Measurements from ENCODE around the gene PM20D1.
"Not testable (repeated sequence)": the region's sequence is repeated elsewhere in the genome, so short reads cannot be mapped to it uniquely, and the experiment has no call there.

PM20D1 gene, protein sequence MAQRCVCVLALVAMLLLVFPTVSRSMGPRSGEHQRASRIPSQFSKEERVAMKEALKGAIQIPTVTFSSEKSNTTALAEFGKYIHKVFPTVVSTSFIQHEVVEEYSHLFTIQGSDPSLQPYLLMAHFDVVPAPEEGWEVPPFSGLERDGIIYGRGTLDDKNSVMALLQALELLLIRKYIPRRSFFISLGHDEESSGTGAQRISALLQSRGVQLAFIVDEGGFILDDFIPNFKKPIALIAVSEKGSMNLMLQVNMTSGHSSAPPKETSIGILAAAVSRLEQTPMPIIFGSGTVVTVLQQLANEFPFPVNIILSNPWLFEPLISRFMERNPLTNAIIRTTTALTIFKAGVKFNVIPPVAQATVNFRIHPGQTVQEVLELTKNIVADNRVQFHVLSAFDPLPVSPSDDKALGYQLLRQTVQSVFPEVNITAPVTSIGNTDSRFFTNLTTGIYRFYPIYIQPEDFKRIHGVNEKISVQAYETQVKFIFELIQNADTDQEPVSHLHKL

DNA sequence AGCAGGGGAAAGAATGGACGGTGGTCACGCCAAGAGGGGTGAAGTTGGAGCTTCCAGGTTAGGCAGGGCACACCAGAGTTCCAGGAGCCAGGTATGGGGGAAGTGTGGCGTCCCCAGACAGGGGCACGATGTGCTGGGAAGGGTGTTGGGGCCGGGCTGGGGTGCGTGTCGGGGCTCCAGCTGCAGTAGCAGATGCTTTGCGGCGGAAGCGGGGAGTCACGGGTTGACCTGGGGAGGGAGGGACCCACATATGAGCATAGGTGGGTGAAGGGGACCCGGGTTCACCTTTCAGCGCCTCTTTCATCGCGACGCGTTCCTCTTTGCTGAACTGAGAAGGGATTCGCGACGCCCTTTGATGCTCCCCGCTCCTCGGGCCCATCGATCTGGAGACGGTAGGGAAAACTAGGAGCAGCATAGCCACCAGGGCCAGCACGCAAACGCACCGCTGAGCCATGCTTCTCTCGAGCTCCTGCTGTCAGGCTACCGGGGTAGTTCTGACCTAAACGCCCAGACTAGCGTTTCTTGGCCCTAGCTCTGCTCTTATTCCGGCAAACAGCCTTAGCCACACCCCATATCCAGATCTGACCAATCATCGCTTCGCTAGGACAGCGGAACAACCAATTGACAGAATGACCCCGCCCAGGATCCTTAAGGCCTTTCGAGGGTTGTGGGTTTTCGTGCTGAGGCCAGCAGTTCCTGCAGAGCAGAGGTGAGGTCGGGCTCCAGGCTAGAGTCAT lies at the start of gene PM20D1:
Gene PM20D1 (minus strand): TSS at position 514 of the 737 bp plus-strand sequence. CDS start 60 bp downstream, at position 454.
- no peak for DNase-seq

DNA sequence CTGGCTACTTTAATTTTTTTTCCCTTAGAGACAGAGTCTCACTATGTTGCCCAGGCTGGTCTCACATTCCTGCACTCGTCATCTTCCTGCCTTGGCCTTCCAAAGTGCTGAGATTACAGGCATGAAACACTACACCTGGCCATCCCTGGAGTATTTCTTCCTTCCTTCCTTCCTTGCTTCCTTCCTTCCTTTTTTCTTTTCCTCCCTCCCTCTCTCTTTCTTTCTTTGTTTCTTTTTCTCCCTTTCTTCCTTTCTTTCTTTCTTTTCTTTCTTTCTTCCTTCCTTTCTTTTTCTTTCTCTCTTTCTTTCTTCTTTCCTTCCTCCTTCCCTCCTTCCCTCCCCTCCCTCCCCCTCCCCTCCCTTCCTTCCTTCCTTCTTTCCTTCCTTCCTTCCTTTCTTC lies 46.4 kb upstream of the PM20D1 start:
- DNase-seq: no peak

DNA sequence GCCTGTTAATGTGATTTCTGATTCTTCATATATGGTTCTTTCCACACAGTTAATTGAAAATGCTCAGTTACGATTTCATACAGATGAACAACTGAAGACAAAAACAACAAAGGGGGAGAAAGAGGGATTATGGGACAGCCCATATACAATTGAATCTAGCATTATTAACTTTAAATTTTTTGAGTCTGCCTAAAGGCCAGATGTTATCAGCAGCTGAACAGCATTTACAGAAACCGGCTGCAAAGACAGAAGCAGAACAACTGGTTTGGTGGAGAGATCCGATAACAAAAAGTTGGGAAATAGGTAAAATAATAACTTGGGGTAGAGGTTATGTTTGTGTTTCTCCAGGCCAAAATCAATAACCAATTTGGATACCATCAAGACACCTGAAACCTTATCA lies 44.2 kb upstream of the PM20D1 start:
- DNase-seq: not testable (repeated sequence)

DNA sequence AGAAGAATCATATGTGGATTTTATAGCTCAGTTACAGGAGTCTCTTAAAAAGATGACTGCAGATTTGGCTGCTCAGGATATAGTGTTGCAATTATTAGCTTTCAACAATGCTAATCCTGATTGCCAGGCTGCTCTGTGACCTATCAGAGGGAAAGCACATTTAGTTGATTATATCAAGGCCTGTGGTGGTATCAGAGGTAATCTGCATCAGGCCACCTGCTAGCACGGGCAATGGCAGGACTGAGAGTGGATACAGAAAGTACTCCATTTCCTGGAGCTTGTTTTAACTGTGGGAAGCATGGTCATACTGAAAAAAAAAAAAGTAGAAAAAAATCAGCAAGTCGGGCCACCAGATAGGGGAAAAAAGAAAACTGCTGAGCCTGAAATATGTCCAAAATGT lies 42.2 kb upstream of the PM20D1 start:
- not testable (repeated sequence) for DNase-seq

DNA sequence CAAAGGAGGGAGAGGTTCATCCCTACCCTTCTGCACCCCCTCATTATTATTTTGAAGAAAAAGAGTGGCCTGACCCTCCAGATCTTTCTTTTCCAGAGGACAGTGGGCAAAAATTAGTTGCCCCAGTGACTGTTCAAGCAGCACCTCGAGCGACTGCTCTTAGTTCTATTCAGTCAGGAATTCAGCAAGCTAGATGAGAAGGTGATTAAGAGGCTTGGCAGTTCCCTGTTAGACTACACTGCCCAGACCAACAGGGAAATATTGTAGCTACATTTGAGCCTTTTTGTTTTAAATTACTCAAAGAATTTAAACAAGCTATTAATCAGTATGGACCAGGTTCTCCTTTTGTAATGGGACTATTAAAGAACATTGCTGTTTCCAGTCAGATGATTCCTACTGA lies 41.5 kb upstream of the PM20D1 start:
- not testable (repeated sequence) for DNase-seq

DNA sequence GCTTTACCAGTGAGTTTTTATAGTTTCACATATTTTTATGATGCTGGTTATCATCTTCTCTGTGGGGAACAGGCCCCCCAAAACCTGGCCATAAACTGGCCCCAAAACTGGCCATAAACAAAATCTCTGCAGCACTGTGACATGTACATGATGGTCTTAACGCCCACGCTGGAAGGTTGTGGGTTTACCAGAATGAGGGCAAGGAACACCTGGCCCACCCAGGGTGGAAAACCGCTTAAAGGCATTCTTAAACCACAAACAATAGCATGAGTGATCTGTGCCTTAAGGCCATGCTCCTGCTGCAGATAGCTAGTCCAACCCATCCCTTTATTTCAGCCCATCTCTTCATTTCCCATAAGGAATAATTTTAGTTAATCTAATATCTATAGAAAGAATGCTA lies 40.7 kb upstream of the PM20D1 start:
- not testable (repeated sequence) for DNase-seq

DNA sequence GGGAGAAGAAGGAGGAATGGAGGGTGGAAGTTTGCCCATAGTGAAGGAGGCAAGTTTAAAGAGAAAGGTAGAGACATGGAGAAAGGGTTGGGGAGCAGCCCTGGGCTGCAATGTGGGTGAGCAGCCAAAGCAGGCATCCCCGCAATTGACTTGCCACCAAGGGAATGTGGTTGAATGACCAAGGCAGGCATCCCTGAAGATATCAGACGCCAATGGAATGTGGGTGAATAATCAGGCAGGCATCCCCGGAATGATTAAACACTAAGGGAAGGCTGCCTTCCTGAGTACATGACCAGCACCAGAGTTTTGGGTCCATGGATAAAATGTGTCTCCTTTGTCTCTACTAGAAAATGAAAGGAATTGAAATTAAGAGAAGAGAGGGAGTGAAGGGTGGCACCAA lies 39.8 kb upstream of the PM20D1 start:
- DNase-seq: not testable (repeated sequence)

DNA sequence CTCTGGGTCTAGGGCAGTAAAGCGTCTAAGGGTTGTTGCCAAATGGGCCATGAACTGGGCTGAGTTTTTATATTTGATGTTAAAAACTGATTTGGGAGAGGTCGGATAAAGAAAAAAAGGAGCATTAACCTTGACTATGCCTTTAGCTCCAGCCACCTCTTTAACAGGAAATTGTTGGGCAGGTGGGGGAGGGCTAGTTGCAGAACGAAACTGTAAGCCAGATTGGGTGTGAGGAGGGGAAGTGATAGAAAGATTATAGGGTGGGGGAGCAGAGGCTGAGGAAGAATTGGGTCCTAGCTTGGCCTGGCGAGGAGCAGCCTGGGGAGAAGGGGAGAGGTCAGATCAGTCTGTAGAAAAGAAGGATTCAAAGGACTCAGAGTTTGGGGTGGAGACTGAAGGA lies 39.1 kb upstream of the PM20D1 start:
- DNase-seq: not testable (repeated sequence)

DNA sequence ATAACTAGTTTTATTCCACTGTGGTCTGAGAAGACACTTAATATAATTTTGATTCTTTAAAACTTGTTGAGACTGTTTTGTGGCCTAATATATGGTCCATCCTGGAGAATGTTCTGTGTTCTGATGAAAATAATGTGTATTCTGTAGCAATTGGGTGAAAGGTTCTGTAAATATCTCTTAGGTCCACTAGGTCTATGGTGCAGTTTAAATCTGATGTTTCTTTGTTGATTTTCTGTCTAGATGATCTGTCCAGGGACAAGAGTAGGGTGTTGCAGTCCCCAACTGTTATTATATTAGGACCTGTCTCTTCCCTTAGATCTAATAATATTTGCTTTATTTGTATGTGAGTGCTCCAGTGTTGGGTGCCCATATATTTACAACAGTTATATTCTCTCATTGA lies 33.9 kb upstream of the PM20D1 start:
- DNase-seq: no peak

DNA sequence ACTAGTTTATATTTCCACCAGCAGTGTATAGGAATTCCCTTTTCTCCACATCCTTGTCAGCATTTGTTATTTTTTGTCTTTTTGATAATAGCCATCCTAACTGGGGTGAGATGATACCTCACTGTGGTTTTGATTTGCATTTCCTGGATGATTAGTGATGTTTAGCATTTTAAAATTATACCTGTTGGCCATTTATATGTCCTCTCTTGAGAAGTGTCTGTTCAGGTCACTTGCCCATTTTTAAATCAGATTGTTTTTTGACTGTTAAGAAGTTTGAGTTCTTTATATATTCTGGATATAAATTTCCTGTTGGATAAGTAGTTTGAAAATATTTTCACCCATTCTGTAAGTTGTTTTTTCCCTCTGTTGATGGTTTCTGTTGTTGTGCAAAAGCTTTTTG lies 31.0 kb upstream of the PM20D1 start:
- DNase-seq: no peak

DNA sequence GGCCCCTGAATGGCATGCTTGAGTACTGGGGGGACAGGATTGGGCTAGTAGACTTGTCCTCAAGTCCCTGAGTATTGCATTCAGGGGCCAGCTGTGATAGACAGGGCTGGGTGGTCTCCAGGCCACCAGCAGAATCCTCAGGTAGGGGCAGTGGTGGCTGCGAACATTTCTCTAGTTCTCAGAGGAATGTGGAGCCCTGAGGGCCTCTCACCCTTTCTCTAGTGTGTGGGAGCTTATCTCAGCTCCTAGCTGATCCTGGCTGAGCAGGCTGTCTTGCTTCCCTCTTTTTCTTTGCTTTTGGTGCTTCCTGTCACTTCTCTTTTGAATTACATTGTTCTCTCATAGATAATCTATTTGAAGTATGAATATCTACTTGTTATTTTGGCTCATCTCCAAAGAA lies 30.0 kb upstream of the PM20D1 start:
- no peak for DNase-seq

DNA sequence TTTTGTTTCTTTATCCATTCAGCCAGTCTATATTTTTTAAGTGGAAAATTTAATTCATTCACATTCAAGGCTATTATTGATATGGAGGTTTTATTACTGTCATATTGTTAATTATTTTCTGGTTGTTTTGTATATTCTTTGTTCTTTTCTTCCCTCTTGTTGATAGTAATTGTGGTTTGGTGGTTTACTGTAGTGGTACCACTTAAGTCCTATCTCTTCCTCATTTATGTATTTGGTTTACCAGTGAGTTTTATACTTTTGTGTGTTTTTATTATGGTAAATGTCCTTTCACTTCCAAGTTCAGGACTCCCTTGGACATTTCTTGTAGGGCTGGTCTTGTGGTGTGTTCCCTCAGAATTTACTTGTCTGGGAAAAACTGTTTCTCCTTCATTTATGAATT lies 28.1 kb upstream of the PM20D1 start:
- no peak for DNase-seq

DNA sequence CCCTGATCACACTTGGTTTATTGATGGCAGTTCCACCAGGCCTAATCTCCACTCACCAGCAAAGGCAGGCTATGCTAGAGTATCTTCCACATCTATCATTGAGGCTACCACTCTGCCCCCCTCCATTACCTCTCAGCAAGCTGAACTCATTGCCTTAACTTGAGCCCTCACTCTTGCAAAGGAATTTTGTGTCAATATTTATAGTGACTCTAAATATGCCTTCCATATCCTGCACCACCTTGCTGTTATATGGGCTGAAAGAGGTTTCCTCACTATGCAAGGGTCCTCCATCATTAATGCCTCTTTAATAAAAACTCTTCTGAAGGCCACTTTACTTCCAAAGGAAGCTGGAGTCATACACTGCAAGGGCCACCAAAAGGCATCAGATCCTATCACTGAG lies 23.2 kb upstream of the PM20D1 start:
- not testable (repeated sequence) for DNase-seq

DNA sequence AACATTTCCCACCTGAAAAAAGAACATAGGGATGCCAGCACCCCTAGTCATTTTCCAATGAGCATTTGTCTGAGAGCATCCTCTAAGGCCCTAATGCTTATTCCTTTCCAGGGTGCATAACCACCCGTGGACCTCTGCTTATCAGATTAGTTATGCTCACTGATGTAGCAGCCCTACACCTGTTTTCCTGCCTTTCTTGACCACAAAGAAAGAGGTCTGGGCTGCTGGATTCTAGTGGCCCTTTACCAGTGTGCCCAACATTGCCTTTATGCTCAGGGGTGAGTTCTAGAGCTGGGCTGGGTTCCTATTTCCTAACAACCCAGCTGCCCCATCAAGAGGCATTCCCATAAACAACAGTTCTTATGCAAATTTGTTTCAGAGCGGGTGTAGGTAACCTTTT lies 20.3 kb upstream of the PM20D1 start:
- DNase-seq: no peak

DNA sequence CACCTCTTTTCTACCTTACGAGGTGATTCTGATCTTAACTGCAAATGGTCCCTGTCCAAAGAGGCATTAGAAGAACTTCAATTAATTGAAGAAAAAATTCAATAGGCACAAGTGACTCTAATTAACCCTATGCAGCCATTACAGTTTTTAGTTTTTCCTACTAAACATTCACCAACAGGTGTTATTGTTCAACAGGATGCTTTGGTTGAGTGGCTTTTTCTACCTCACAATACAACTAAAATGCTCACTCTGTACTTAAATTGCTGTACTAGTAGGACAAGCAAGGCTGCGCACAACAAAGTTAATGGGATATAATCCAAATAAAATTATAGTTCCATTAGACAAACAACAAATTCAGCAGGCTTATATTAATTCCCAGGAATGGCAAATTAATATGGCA lies 11.6 kb upstream of the PM20D1 start:
- no peak for DNase-seq

DNA sequence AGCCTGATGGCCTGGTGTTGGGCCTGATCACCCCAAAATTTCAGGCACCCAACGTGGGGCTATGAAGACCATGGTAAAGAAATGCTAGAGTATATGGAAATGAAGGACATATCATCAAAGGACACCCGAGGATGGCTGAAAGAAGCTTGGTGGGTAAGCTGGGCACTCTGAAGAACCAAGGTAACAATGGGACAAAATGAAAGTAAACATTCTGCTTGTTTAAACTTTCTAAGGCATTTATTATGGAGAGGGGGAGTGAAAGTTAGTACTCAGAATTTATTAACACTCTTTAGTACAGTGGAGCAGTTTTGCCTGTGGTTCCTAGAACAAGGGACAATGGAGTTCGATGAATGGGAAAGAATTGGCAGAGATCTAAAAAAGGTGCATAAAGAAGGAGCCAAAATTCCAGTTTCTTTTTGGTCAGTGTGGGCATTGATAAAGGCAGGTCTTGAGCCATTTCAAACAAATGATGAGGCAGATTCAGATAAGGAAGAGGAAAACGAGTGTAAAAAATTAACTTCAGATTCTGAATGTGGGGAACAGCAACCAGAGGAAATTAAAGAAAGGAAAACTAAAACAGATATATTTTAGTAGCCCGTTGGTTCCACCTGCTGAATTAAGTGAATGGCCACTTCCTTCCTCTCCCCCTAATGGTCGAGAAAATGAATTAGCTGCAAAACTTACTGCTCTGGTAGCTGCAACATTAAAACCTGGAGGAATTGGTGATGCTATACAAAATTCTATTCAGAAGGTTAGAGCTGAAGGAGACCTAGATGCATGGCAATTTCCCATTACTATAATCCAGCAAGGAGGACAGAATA lies 8.4 kb upstream of the PM20D1 start:
- no peak for DNase-seq

DNA sequence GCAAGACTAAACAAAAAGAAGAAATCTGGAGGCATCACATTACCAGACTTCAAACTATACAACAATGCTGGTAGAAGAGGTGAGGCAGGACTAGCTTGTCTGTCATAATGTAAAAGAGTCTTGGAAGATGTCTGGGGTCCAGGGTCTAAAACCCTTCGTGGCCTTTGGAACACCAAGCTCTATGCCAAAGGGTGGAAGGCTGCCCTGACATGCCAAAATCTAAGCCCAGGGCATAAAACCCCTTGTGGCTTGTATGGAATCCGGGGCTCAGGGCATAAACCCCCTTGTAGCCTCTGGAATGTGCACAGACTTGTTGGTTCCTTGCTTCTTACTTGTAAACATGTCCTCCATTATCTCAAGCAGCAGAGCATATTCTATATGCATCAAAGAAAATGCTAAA lies 7.6 kb upstream of the PM20D1 start:
- DNase-seq: not testable (repeated sequence)

DNA sequence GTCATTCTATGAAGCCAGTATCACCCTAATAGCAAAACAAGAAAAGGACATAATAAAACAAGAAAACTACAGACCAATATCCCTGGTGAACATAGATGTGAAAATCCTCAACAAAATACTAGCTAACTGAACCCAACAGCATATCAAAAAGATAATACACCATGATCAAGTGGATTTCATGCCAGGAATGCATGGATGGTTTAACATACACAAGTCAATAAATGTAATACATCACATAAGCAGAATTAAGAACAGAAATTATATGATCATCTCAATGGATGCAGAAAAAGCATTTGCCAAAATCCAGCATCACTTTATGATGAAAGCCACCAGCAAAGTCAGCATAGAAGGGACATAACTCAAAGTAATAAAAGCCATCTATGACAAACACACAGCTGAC lies 6.5 kb upstream of the PM20D1 start:
- no peak for DNase-seq

DNA sequence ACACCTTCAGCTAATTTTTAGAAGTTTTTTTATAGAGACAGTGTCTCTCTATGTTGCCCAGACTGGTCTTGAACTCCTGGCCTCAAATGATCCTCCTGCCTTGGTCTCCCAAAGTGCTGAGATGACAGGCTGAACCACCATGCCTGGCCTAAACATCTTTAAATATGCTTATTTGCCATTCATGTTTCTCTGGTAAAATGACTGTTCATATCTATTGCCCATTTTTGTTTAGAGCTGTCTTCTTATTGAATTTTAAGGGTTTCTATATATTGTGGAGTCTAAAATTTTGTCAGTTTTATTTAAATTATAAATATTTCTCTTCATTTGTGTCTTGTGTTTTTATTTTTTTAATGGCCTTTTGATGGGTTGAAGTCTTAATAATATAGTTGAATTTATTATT lies 3.0 kb upstream of the PM20D1 start:
- no peak for DNase-seq

DNA sequence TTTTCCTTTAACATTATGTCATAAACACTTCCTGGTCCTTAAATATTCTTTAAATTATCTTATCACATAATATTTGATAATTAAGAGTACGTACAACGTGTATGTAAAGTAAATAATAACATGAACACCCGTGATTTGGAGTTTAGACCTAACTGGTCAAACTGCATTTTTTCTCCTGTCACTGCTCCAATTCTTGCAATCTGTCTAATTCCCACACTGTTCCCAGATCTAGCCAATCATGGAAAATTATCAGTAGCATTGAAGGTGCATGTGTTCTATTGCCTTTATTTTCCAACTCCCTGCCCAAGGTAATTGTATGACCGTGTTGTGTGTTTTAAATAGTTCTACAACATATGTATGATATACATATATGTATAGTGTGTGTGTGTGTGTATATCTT lies 2.1 kb upstream of the PM20D1 start:
- DNase-seq: no peak

DNA sequence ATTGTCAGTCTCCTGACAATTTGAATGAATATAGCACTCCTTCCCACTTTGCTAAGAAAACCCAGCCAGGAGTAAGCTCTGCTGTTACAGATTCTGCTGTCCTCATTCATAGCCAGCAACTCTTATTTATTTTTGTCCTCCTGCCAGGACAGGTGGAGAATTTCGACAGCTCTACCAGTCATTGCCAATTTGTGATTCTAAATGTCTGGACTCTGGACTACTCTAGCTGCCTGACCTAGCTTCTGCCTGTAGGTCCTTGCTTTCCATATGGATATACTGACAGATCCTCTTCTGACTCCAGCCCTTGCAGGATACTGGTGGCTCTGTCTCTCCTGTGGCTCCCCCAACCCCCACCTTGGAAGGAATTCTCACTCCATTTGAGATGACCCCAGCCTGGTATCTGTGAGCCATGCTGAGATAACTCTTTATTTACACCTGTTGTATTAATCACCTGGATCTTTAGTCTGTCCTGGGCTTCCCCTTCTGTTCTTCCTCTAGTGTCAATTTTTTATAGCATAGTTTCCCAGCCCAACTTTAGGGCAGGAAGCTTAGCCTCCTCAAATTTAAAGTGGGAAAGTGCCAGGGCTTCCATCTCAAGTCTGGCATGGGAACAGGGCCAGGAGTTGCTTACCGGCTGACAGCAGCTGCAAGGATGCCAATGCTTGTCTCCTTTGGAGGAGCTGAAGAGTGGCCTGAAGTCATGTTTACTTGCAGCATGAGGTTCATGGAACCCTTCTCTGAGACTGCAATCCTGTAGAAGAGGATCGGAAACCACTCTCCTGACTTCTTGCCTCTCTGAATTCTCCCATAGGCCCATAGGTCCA lies 6.7 kb downstream of the PM20D1 start:
- DNase-seq: no peak

DNA sequence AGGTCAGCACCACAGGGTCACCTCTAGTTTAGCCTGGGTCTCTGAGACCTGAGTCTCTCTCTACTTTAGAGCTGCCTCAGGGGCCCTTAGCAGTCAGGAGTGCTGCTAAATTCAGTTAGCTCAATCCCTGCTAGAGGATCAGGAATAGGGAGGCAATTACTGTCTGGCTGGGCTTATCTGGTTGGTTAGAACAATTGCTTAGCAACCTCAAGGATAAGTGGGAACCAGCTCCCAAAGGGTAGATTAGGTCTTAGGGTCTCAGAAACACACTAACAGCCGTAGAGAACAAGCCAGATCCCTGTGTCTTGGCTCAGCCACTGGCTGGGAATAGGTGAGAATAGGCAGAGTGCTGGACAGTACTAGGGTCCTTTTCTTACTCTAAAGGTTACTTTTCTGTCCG lies 7.7 kb downstream of the PM20D1 start:
- DNase-seq: no peak

Data from DMS53 (cell line).